Esophagus muscularis mucosa (tissue), 4 donors: ENCODE measurements around the gene CNOT6. TPM values are rescaled to one million over a fixed set of nuclear protein-coding genes. Genes with fewer than 3 reads are reported as not detected.

Experiments
- DNase-seq: peaks from one replicate; pipeline ENCODE4 v3.0.0-alpha.2; 2017; ENCODE audit errors: extremely low spot score
- H3K27ac ChIP-seq, 4 donors: fragments of 200-600 bp; sonication (generic); replicated peaks in 1 of 4; 1 replicate in 3 of 4; 2 replicates in 1 of 4; pipeline ENCODE4 v1.5.1; 2016 to 2019; ENCODE audit warnings: mild to moderate bottlenecking in 1 of 4
- H3K27me3 ChIP-seq, 4 donors: fragments of 200-600 bp; sonication (generic); one replicate each; pipeline versions ENCODE4 v1.5.1 to v1.6.0; 2016 to 2019
- H3K36me3 ChIP-seq, 4 donors: fragments of 200-600 bp; sonication (generic); one replicate each; pipeline ENCODE4 v1.5.1; 2016 to 2019
- H3K4me1 ChIP-seq, 4 donors: fragments of 200-600 bp; sonication (generic); one replicate each; pipeline ENCODE4 v1.5.1; 2016 to 2019
- H3K4me3 ChIP-seq, 4 donors: fragments of 200-600 bp; sonication (generic); 1 replicate in 2 of 4; 2 replicates in 2 of 4; pipeline ENCODE4 v1.5.1; 2016 to 2019; ENCODE audit warnings: mild to moderate bottlenecking in 4 of 4, moderate library complexity in 1 of 4
- H3K9me3 ChIP-seq, 4 donors: fragments of 200-600 bp; sonication (generic); 1 replicate in 3 of 4; 2 replicates in 1 of 4; pipeline ENCODE4 v1.5.1; 2016 to 2019
- EP300 ChIP-seq: sonication (generic); formaldehyde crosslinking; IDR thresholded peaks from one replicate; pipeline ENCODE4 v1.6.1; 2017; ENCODE audit warnings: antibody characterized with exemption
- POLR2A ChIP-seq: fragments of 450-650 bp; IDR thresholded peaks from one replicate; pipeline ENCODE4 v1.6.1; 2017; ENCODE audit warnings: antibody characterized with exemption, moderate library complexity, mild to moderate bottlenecking, low read depth
- POLR2AphosphoS5 ChIP-seq, 2 donors: sonication (generic); formaldehyde crosslinking; IDR thresholded peaks; one replicate each; pipeline ENCODE4 v1.6.1; 2017; ENCODE audit warnings: antibody characterized with exemption in 2 of 2
- WGBS: methylation state at CpG from one replicate; pipeline ENCODE4 v1.1.5; 2018; 5-methylcytosine and 5-hydroxymethylcytosine counted together
- intact Hi-C: fragments of 100-400 bp; cut with DNase I; formaldehyde crosslinking; loops from one replicate; pipeline ENCODE4 v1.15.1; 2023
- total RNA-seq, 4 donors: library from RNA; depleted of rRNA; stranded (reverse); fragments of >200 nt; gene quantifications; one replicate each; pipeline versions ENCODE4 v1.1.0 to v1.2.1, GENCODE V29; 2016
- TF ChIP-seq, protein P1 (sequence below), 3 experiments: fragments of 200-600 bp in 2 of 3; fragments of 450-650 bp in 1 of 3; sonication (generic) in 2 of 3; IDR thresholded peaks; one replicate each; pipeline ENCODE4 v1.5.1; 2017 to 2019; ENCODE audit warnings: antibody characterized with exemption in 3 of 3, mild to moderate bottlenecking in 2 of 3, moderate library complexity in 1 of 3

Gene CNOT6
- total RNA-seq, 4 donors from 2014 or later, result 17.7 to 26.4 (median 20.5) TPM

DNA sequence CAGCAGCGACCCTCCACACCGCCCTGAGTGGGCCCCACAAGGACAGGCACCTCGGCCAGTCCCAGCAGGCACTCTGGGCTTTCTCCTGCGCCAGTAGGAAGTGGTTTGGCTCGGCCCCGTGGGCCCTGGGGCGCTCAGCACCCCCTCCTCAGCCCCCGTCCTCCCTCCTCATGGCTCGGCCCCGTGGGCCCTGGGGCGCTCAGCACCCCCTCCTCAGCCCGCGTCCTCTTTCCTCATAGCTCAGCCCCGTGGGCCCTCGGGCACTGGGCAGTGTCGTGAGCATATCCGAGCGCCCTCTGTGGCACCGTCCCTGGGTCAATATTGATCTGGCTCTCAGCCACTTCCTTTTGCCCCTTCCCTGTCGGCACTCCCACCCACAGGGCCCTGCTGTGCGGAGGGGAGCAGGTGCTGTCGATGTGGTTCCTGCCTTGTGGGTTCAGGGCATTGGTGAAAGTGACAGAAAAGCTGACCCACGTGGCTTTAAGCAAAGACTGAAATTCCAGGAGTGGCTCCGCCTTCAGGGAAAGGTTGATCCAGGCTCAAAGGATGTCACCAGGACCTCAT lies 102.6 kb downstream of the CNOT6 start:
- Histone ChIP-seq H3K36me3 (no peaks in the 10 kb centered on the region), H3K4me1 (peaks cover under 1% of the 10 kb centered on the region in 4 donors), H3K27ac (no peak overlapping the region), H3K4me3 (no peak overlapping the region), H3K27me3 (peaks cover 0 to 33% (median 0%) of the 10 kb centered on the region in 4 donors), H3K9me3 (no peaks in the 10 kb centered on the region)
- no peak for TF ChIP-seq POLR2A
- no peak for TF ChIP-seq POLR2AphosphoS5 (IDR thresholded peaks at IDR 0.05)
- no peak for TF ChIP-seq EP300
- TF ChIP-seq, protein P1, sequence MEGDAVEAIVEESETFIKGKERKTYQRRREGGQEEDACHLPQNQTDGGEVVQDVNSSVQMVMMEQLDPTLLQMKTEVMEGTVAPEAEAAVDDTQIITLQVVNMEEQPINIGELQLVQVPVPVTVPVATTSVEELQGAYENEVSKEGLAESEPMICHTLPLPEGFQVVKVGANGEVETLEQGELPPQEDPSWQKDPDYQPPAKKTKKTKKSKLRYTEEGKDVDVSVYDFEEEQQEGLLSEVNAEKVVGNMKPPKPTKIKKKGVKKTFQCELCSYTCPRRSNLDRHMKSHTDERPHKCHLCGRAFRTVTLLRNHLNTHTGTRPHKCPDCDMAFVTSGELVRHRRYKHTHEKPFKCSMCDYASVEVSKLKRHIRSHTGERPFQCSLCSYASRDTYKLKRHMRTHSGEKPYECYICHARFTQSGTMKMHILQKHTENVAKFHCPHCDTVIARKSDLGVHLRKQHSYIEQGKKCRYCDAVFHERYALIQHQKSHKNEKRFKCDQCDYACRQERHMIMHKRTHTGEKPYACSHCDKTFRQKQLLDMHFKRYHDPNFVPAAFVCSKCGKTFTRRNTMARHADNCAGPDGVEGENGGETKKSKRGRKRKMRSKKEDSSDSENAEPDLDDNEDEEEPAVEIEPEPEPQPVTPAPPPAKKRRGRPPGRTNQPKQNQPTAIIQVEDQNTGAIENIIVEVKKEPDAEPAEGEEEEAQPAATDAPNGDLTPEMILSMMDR (IDR thresholded peaks at IDR 0.05), result no peak
- intact Hi-C loops, result no loop called here
- WGBS, result 75% methylated on average over 23 of the region's 24 CpGs
- no peak for DNase-seq

DNA sequence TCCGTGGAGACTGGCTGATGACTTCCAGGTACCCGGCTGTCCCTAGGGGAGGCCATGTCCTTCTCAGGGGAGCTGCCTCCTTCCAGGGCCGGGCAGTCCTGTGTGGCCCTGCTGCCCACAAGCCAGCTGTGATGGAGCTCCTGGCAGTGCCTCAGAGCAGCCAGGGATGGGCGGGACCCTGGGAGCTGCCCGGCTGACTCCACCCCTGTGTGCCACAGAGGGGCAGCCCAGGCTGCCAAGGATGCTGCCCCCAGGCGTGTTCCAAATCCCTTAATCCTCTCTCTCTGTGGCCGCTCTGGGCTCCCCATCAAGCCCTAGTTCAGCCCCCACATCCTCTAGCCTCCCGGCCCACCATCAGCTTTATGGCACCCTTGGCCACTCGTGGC lies 104.1 kb downstream of the CNOT6 start:
- no peak for TF ChIP-seq EP300
- intact Hi-C loops, result no loop called here
- H3K27me3 ChIP-seq, result peaks cover 0 to 18% (median 0%) of the 10 kb centered on the region in 4 donors
- H3K4me3 ChIP-seq, result no peak overlapping the region
- no peak overlapping the region for H3K27ac ChIP-seq
- H3K9me3 ChIP-seq, result no peaks in the 10 kb centered on the region
- no peaks in the 10 kb centered on the region for H3K4me1 ChIP-seq
- WGBS, result 86% methylated on average over 6 of the region's 9 CpGs
- H3K36me3 ChIP-seq, result no peaks in the 10 kb centered on the region
- DNase-seq, result no peak

DNA sequence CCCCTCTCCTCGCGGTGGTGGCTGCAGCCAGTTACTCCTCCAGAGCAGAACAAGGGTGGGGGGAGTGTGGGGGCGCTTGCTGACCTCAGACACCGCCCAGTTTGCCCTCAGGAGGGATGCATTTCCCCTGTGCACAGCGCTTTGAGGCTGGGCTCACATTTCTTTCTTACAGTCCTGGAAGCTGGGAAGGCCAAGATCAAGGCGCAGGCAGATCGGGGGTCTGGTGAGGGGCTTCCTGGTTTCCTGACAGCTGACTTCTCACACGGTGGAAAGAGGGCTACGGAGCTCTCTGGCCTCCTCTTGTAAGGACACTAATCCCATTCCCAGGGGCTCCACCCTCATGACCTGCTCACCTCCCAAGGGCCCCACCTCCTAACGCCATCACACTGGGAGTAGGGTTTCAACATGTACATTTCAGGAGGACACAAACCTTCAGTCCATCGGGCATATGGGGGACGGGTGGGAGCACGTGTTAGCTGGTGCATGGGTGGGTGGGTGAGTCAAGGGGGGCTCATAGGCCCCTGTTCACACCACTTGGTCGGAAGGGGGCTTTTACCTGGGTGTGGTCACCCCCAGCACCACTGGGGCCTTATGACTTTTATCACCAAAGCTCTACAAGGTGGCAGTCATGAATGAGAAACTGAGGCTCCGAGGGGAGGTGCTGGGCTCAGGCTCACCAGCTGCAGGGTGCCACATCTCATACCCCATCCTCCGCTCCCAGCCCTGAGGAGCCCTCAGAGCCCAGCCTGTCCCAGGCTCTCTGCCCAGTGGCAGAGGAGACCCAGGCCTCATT lies 104.8 kb downstream of the CNOT6 start:
- Histone ChIP-seq H3K4me3 (no peak overlapping the region), H3K27me3 (peaks cover 0 to 12% (median 0%) of the 10 kb centered on the region in 4 donors), H3K9me3 (no peaks in the 10 kb centered on the region), H3K27ac (no peak overlapping the region), H3K36me3 (no peaks in the 10 kb centered on the region), H3K4me1 (no peaks in the 10 kb centered on the region)
- DNase-seq, result no peak
- no peak for TF ChIP-seq EP300
- no peak for TF ChIP-seq POLR2AphosphoS5 (IDR thresholded peaks at IDR 0.05)
- TF ChIP-seq, protein P1 (IDR thresholded peaks at IDR 0.05), result no peak
- TF ChIP-seq POLR2A, result no peak
- 91% methylated on average over 9 of the region's 16 CpGs for WGBS
- intact Hi-C loops, result no loop called here

DNA sequence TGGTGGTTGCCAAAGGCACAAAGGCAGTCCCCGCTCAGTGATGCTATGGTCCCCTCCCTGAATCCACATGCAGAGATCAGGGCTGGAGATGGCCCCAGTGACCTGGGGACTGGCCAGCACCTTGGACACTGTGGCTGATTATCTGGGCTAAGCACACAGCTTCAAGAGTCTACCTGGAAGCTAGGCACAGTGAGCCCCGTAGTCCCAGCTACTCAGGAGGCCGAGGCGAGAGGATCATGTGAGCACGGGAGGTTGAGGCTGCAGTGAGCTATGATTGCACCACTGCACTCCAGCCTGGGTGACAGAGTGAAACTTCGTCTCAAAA lies 105.4 kb downstream of the CNOT6 start:
- WGBS, result 98% methylated on average over 5 of the region's 6 CpGs
- Histone ChIP-seq H3K4me1 (no peaks in the 10 kb centered on the region), H3K27ac (no peak overlapping the region), H3K9me3 (no peaks in the 10 kb centered on the region), H3K4me3 (no peak overlapping the region), H3K27me3 (peaks cover 0 to 9% (median 0%) of the 10 kb centered on the region in 4 donors), H3K36me3 (no peaks in the 10 kb centered on the region)
- no peak for DNase-seq
- intact Hi-C loops, result no loop called here
- TF ChIP-seq EP300 (no peak), POLR2AphosphoS5 (IDR thresholded peaks at IDR 0.05) (no peak), POLR2A (no peak)
- TF ChIP-seq, protein P1 (IDR thresholded peaks at IDR 0.05), result no peak

DNA sequence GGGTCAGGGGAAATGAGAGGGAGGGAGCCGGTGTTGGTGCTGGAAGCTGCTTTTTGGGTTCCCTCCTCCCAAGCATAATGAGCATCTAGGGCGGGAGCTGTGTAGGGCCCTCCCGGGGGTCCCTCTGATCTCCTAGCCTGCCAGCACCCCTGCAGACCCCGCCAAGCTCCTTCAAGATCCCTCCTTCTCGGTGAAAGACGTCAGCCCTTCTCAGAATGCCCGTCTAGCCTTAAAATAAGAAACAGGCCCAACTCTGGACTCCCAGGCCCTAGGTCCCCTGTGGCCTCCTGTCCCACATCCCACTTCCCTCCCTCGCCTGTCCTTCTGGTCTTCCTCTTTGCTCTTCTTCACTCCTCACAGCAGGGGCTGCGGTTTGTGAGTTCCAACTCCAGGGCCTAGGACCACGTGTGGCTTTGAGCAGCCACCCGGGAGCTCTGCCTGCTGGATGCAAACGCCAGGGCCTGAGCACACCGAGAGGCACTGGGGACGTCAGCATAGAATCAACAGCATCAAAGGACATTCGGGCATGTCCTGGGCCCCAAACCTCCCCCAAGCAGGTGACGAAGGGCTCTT lies 105.9 kb downstream of the CNOT6 start:
- Histone ChIP-seq H3K9me3 (no peaks in the 10 kb centered on the region), H3K36me3 (no peaks in the 10 kb centered on the region), H3K27ac (no peak overlapping the region), H3K4me1 (no peaks in the 10 kb centered on the region), H3K27me3 (peaks cover 0 to 9% (median 0%) of the 10 kb centered on the region in 4 donors), H3K4me3 (no peak overlapping the region)
- intact Hi-C loops, result no loop called here
- DNase-seq, result no peak
- TF ChIP-seq EP300 (no peak), POLR2AphosphoS5 (IDR thresholded peaks at IDR 0.05) (no peak), POLR2A (no peak)
- TF ChIP-seq, protein P1 (IDR thresholded peaks at IDR 0.05), result no peak
- 77% methylated on average over 16 of the region's 16 CpGs for WGBS
